HEK293T (cell line): Measurements from ENCODE around the gene RASGRP2.

Experiments used
- BHLHE40 ChIP-seq: fragments of 450-650 bp; IDR thresholded peaks from 2 replicates; pipeline ENCODE4 v1.6.1; 2016; ENCODE audit warnings: mild to moderate bottlenecking, moderate library complexity, borderline replicate concordance
- FOXK2 ChIP-seq: fragments of 450-650 bp; IDR thresholded peaks from 2 replicates; pipeline ENCODE4 v1.6.1; 2016; ENCODE audit warnings: mild to moderate bottlenecking
- FOXM1 ChIP-seq: fragments of 450-650 bp; IDR thresholded peaks from 2 replicates; pipeline ENCODE4 v1.6.1; 2017; ENCODE audit warnings: mild to moderate bottlenecking, borderline replicate concordance
- NFRKB ChIP-seq: fragments of 450-650 bp; IDR thresholded peaks from 2 replicates; pipeline ENCODE4 v1.6.1; 2016; ENCODE audit warnings: mild to moderate bottlenecking, moderate library complexity
- PKNOX1 ChIP-seq: fragments of 450-650 bp; IDR thresholded peaks from 2 replicates; pipeline ENCODE4 v1.6.1; 2016
- SP1 ChIP-seq: fragments of 450-650 bp; IDR thresholded peaks from 2 replicates; pipeline ENCODE4 v1.6.1; 2017
- SUZ12 ChIP-seq: fragments of 450-650 bp; IDR thresholded peaks from 2 replicates; pipeline ENCODE4 v1.6.1; 2016; ENCODE audit warnings: mild to moderate bottlenecking
- ZNF384 ChIP-seq: fragments of 450-650 bp; IDR thresholded peaks from 2 replicates; pipeline ENCODE4 v1.6.1; 2016

- TF ChIP-seq NFRKB (no peak), SUZ12 (no peak), SP1 (no peak), PKNOX1 (no peak), BHLHE40 (no peak), ZNF384 (no peak), FOXK2 (no peak), FOXM1 (no peak)
Observed at GRCh38 chr11:64751580-64751979, 7.6 kb upstream of the RASGRP2 start.
